HG03159 (cell line): ENCODE measurements around the gene LDLRAD4.
A peak's percentile ranks its signal among the peaks of the same experiment; 100 is the strongest.

Experiments
- ATAC-seq: cut with Tn5 transposase; IDR thresholded peaks from one replicate; pipeline ENCODE4 v1.9.1; 2021; ENCODE audit warnings: mild to moderate bottlenecking, moderate library complexity; ENCODE audit not compliant: unreplicated experiment

Gene LDLRAD4

GRCh38 chr18:13454363-13455150 is 236.0 kb downstream of the LDLRAD4 start:
- no peak for ATAC-seq

- ATAC-seq: peak; percentile 31
These were observed 236.9 kb downstream of the LDLRAD4 start for GRCh38 chr18:13455471-13455870.

- peak; percentile 56 for ATAC-seq
These were observed 237.5 kb downstream of the LDLRAD4 start for GRCh38 chr18:13455960-13456481.

- ATAC-seq: no peak
These were observed 238.2 kb downstream of the LDLRAD4 start for GRCh38 chr18:13456736-13457271.

- ATAC-seq: no peak
These were observed 238.8 kb downstream of the LDLRAD4 start for GRCh38 chr18:13457327-13457726.

- no peak for ATAC-seq
These were observed 242.4 kb downstream of the LDLRAD4 start for GRCh38 chr18:13460946-13461345.

GRCh38 chr18:13461469-13461868 is 242.9 kb downstream of the LDLRAD4 start:
- ATAC-seq: no peak

- ATAC-seq: no peak
These were observed 243.4 kb downstream of the LDLRAD4 start for GRCh38 chr18:13461936-13462335.

GRCh38 chr18:13462686-13463085 is 244.1 kb downstream of the LDLRAD4 start:
- ATAC-seq: no peak

- no peak for ATAC-seq
These were observed 245.1 kb downstream of the LDLRAD4 start for GRCh38 chr18:13463526-13464210.

GRCh38 chr18:13464432-13465123 is 246.0 kb downstream of the LDLRAD4 start:
- ATAC-seq: peak; percentile 81

- no peak for ATAC-seq
These were observed 246.5 kb downstream of the LDLRAD4 start for GRCh38 chr18:13465124-13465446.

GRCh38 chr18:13465476-13465875 is 246.9 kb downstream of the LDLRAD4 start:
- ATAC-seq: no peak

GRCh38 chr18:13470516-13471197 is 252.1 kb downstream of the LDLRAD4 start:
- ATAC-seq: no peak

- no peak for ATAC-seq
These were observed 252.8 kb downstream of the LDLRAD4 start for GRCh38 chr18:13471198-13471845.

GRCh38 chr18:13471971-13472628 is 253.5 kb downstream of the LDLRAD4 start:
- ATAC-seq: no peak

- no peak for ATAC-seq
These were observed 255.2 kb downstream of the LDLRAD4 start for GRCh38 chr18:13473751-13474150.

GRCh38 chr18:13474336-13474735 is 255.8 kb downstream of the LDLRAD4 start:
- ATAC-seq: no peak

GRCh38 chr18:13474907-13475545 is 256.5 kb downstream of the LDLRAD4 start:
- no peak for ATAC-seq
